ENCODE measurements around the gene OR56A3. TPM values are rescaled to one million over a fixed set of nuclear protein-coding genes. Genes with fewer than 3 reads are reported as not detected.

The OR56A3 gene
- total RNA-seq, 1 experiment from 2014 or later = not detected

DNA sequence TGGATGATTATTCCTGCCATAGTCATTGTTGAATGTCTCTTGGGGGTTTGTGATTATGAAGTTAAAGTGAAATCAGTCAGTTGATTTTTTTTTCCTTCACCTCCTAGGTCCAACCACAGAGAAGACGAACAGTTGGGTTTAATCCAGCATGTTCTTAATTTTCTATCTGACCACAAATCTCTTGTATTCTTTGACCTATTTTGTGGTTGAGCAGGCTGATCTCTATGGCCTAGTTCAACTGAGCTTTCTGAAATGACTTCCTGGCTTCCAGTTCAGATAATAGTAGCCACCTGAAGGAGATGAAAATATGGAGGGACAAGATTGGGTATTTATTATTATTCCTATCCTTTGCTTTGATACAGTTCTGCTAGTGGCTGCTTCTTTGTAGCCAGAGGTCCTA is 31.5 kb downstream of the OR56A3 start:
- TF ChIP-seq ELF1 (IDR thresholded peaks at IDR 0.05; ENCODE audit: borderline replicate concordance, low read depth) (no peak), SP1 (IDR thresholded peaks at IDR 0.05; ENCODE audit: low read depth) (no peak), ZFX (IDR thresholded peaks at IDR 0.05) (no peak)
- Histone ChIP-seq H3K4me1 (ENCODE audit: control insufficient read depth in 1 of 2, insufficient read depth in 2 of 2, low read length in 2 of 2) (no peaks in the 10 kb centered on the region), H3K4me3 (replicated peaks in 1 of 2; ENCODE audit: low read depth in 1 of 2, low read length in 2 of 2) (no peak overlapping the region), H3K27me3 (ENCODE audit: insufficient read depth, low read length) (peaks cover 29% of the 10 kb centered on the region), H3K4me2 (ENCODE audit: low read length) (no peak overlapping the region), H3K9me2 (ENCODE audit: insufficient read depth) (no peaks in the 10 kb centered on the region), H3K36me3 (ENCODE audit: control insufficient read depth in 1 of 2, insufficient read depth in 2 of 2, low read length in 2 of 2) (no peaks in the 10 kb centered on the region), H4K20me1 (ENCODE audit: insufficient read depth) (no peaks in the 10 kb centered on the region), H3K79me2 (ENCODE audit: insufficient read depth, low read length) (no peaks in the 10 kb centered on the region), H3K9me3 (ENCODE audit: control insufficient read depth in 1 of 2, insufficient read depth in 1 of 2, low read depth in 1 of 2, low read length in 2 of 2) (no peaks in the 10 kb centered on the region), H2AFZ (ENCODE audit: low read depth, low read length, poor library complexity, severe bottlenecking) (no peak overlapping the region), H3K27ac (ENCODE audit: low read depth, low read length) (no peak overlapping the region), H3K9ac (ENCODE audit: low read length) (no peak overlapping the region)
- ATAC-seq (no peak), DNase-seq (ENCODE audit: low read depth, low spot score) (no peak)
- CTCF ChIA-PET = no interaction called here
- intact Hi-C loops (cut with micrococcal nuclease) = no loop called here
- no TSS peak for BruUV-seq (replicated peaks)
- POLR2A ChIA-PET = no interaction called here
- RAD21 ChIA-PET (ENCODE audit: low non-redundant PET in 1 of 2, low total read pairs in 2 of 2, uncharacterized antibody in 2 of 2, unreplicated experiment in 2 of 2) = no interaction called here

DNA sequence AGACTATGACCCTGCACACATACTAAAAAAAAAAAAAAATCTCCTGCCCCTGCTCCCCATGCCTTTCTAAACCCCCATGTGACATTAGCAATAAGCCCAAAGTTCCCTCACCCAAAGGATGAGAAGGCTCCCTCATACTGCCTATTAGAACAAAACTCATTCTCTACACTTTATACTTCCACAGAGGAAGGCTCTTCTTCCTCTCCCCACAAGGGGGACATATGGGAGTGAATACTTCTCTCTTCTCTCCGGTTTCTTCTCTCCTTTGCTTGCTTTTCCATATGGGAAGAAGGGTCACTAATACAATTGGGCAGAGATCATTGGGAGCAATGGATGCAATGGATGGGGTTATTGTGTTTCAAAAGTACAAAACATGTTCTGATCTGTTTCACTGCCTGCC is 41.4 kb downstream of the OR56A3 start:
- Histone ChIP-seq H3K79me2 (ENCODE audit: insufficient read depth, low read length) (no peaks in the 10 kb centered on the region), H4K20me1 (ENCODE audit: insufficient read depth) (no peaks in the 10 kb centered on the region), H3K27ac (ENCODE audit: low read depth, low read length) (no peak overlapping the region), H3K36me3 (ENCODE audit: control insufficient read depth in 1 of 2, insufficient read depth in 2 of 2, low read length in 2 of 2) (no peaks in the 10 kb centered on the region), H3K9me3 (ENCODE audit: control insufficient read depth in 1 of 2, insufficient read depth in 1 of 2, low read depth in 1 of 2, low read length in 2 of 2) (no peaks in the 10 kb centered on the region), H3K4me1 (ENCODE audit: control insufficient read depth in 1 of 2, insufficient read depth in 2 of 2, low read length in 2 of 2) (no peaks in the 10 kb centered on the region), H3K9ac (ENCODE audit: low read length) (no peak overlapping the region), H3K4me3 (replicated peaks in 1 of 2; ENCODE audit: low read depth in 1 of 2, low read length in 2 of 2) (no peak overlapping the region), H2AFZ (ENCODE audit: low read depth, low read length, poor library complexity, severe bottlenecking) (no peak overlapping the region), H3K27me3 (ENCODE audit: insufficient read depth, low read length) (peaks cover 49% of the 10 kb centered on the region), H3K9me2 (ENCODE audit: insufficient read depth) (no peaks in the 10 kb centered on the region), H3K4me2 (ENCODE audit: low read length) (no peak overlapping the region)
- TF ChIP-seq, protein P1, sequence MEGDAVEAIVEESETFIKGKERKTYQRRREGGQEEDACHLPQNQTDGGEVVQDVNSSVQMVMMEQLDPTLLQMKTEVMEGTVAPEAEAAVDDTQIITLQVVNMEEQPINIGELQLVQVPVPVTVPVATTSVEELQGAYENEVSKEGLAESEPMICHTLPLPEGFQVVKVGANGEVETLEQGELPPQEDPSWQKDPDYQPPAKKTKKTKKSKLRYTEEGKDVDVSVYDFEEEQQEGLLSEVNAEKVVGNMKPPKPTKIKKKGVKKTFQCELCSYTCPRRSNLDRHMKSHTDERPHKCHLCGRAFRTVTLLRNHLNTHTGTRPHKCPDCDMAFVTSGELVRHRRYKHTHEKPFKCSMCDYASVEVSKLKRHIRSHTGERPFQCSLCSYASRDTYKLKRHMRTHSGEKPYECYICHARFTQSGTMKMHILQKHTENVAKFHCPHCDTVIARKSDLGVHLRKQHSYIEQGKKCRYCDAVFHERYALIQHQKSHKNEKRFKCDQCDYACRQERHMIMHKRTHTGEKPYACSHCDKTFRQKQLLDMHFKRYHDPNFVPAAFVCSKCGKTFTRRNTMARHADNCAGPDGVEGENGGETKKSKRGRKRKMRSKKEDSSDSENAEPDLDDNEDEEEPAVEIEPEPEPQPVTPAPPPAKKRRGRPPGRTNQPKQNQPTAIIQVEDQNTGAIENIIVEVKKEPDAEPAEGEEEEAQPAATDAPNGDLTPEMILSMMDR (IDR thresholded peaks at IDR 0.05 in 2 of 3, conservative IDR thresholded peaks at IDR 0.05 in 1 of 3; ENCODE audit: borderline replicate concordance in 1 of 3, insufficient read depth in 1 of 3, low read depth in 2 of 3, low read length in 2 of 3) = peak in 2 of 3 experiments; percentile 40 to 50; a peak in 3 of 6 replicates
- TF ChIP-seq, protein P2, sequence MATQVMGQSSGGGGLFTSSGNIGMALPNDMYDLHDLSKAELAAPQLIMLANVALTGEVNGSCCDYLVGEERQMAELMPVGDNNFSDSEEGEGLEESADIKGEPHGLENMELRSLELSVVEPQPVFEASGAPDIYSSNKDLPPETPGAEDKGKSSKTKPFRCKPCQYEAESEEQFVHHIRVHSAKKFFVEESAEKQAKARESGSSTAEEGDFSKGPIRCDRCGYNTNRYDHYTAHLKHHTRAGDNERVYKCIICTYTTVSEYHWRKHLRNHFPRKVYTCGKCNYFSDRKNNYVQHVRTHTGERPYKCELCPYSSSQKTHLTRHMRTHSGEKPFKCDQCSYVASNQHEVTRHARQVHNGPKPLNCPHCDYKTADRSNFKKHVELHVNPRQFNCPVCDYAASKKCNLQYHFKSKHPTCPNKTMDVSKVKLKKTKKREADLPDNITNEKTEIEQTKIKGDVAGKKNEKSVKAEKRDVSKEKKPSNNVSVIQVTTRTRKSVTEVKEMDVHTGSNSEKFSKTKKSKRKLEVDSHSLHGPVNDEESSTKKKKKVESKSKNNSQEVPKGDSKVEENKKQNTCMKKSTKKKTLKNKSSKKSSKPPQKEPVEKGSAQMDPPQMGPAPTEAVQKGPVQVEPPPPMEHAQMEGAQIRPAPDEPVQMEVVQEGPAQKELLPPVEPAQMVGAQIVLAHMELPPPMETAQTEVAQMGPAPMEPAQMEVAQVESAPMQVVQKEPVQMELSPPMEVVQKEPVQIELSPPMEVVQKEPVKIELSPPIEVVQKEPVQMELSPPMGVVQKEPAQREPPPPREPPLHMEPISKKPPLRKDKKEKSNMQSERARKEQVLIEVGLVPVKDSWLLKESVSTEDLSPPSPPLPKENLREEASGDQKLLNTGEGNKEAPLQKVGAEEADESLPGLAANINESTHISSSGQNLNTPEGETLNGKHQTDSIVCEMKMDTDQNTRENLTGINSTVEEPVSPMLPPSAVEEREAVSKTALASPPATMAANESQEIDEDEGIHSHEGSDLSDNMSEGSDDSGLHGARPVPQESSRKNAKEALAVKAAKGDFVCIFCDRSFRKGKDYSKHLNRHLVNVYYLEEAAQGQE (IDR thresholded peaks at IDR 0.05; ENCODE audit: low read depth) = no peak
- TF ChIP-seq SP1 (IDR thresholded peaks at IDR 0.05; ENCODE audit: low read depth) = no peak
- BruUV-seq (replicated peaks) = no TSS peak
- ChIA-PET POLR2A (no interaction called here), RAD21 (ENCODE audit: low non-redundant PET in 1 of 2, low total read pairs in 2 of 2, uncharacterized antibody in 2 of 2, unreplicated experiment in 2 of 2) (no interaction called here), CTCF (no interaction called here)
- intact Hi-C loops (cut with micrococcal nuclease) = no loop called here
- ATAC-seq = peak; percentile 63
- DNase-seq (ENCODE audit: low read depth, low spot score) = no peak
